ENCODE measurements around the gene SLC29A4. TPM values are rescaled to one million over a fixed set of nuclear protein-coding genes. Genes with fewer than 3 reads are reported as not detected.
"Not testable (repeated sequence)": the region's sequence is repeated elsewhere in the genome, so short reads cannot be mapped to it uniquely, and the experiment has no call there.

The SLC29A4 gene
- total RNA-seq, 2 donors from 2014 or later = 5.3 TPM; not detected in 1

- H3K9me3 Mint-ChIP-seq; H3K27ac Mint-ChIP-seq; DNase-seq (ENCODE audit: low spot score in 2 of 2); ATAC-seq: not testable (repeated sequence)
- H3K36me3 Mint-ChIP-seq = peaks cover 10 to 11% of the 10 kb centered on the region in 2 donors
Measured at GRCh38 chr7:5307221-5308142, 24.7 kb downstream of the SLC29A4 start.

GRCh38 chr7:5309146-5309545 is 26.4 kb downstream of the SLC29A4 start:
- no peaks in the 10 kb centered on the region for H3K9me3 Mint-ChIP-seq
- H3K36me3 Mint-ChIP-seq = peaks cover 10 to 11% of the 10 kb centered on the region in 2 donors
- no peak overlapping the region for H3K27ac Mint-ChIP-seq
- ATAC-seq (no peak), DNase-seq (ENCODE audit: low spot score in 2 of 2) (no peak)

- DNase-seq (ENCODE audit: low spot score in 2 of 2) (no peak), ATAC-seq (no peak)
- Mint-ChIP-seq H3K36me3 (peaks cover 10 to 16% of the 10 kb centered on the region in 2 donors), H3K27ac (no peak overlapping the region), H3K9me3 (no peaks in the 10 kb centered on the region)
Measured at GRCh38 chr7:5310822-5311405, 28.2 kb downstream of the SLC29A4 start.

DNA sequence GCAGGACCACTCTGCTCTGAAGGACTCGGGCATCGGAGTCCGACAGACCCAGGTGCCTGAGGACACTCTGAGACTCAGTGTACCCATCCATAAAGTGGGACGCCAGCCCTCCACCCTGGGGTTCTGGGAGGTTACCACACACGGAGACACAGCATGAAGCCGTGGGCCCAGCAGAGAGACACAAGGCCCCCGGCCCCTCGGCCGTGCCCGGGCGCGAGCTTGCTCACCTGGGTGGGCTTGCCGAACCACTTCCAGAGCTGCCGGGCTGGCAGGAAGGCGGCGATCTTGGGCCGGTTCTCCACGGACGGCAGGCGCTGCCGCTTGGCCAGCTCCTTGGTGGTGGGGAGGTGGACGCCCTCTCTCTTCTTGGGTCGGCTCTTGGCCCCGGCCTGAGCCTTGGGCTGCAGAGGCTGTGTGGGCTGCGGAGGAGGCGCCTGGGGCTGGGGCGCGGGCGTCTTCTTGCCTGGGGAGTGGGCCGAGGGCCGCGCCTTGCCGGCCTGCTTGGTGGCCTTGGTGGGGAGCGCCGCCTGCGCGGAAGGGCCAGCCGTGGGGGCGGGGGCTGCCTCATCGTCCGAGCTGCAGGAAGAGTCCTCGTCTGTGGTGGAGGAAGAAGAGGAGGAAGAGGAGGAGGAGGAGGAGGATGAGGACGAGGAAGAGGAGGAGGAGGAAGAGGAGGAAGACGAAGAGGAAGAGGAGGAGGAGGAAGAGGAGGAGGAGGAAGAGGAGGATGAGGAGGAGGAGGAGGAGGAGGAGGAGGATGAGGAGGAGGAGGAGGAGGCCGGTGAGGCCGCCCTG is 29.7 kb downstream of the SLC29A4 start:
- H3K36me3 Mint-ChIP-seq = peaks cover 10 to 24% of the 10 kb centered on the region in 2 donors
- not testable (repeated sequence) for DNase-seq (ENCODE audit: low spot score in 2 of 2); H3K27ac Mint-ChIP-seq; ATAC-seq; H3K9me3 Mint-ChIP-seq

- not testable (repeated sequence) for ATAC-seq; H3K27ac Mint-ChIP-seq; DNase-seq (ENCODE audit: low spot score in 2 of 2); H3K9me3 Mint-ChIP-seq
- H3K36me3 Mint-ChIP-seq = peaks cover 12 to 28% of the 10 kb centered on the region in 2 donors
Measured at GRCh38 chr7:5313076-5313885, 30.5 kb downstream of the SLC29A4 start.

DNA sequence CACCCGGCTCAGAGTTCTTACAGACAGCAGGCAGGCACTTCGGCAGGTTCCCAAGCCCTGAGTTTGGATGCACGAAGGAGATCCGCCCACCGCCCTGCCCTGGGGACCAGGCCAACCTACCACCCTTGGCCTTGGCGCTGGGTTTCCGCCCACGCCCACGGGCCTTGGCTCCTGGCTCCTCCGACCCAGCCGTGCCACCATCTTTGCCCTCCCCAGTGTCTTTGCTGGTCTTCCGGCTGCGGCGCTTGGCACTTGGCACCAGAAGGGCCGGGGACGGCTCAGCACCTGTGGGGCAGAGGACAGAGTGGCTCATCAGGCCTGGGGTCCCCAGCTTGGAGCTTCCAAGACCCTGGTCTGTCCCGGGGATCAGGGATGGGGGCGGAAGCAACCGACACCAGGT is 32.1 kb downstream of the SLC29A4 start:
- no peak overlapping the region for H3K27ac Mint-ChIP-seq
- H3K9me3 Mint-ChIP-seq = peaks cover 10 to 14% of the 10 kb centered on the region in 2 donors
- DNase-seq (ENCODE audit: low spot score in 2 of 2) = no peak
- ATAC-seq = no peak
- H3K36me3 Mint-ChIP-seq = peaks cover 25 to 44% of the 10 kb centered on the region in 2 donors

- DNase-seq (ENCODE audit: low spot score in 2 of 2) = no peak
- Mint-ChIP-seq H3K36me3 (peaks cover 29 to 51% of the 10 kb centered on the region in 2 donors), H3K9me3 (peaks cover 10 to 16% of the 10 kb centered on the region in 2 donors), H3K27ac (no peak overlapping the region)
- no peak for ATAC-seq
Measured at GRCh38 chr7:5315761-5316160, 33.0 kb downstream of the SLC29A4 start.

DNA sequence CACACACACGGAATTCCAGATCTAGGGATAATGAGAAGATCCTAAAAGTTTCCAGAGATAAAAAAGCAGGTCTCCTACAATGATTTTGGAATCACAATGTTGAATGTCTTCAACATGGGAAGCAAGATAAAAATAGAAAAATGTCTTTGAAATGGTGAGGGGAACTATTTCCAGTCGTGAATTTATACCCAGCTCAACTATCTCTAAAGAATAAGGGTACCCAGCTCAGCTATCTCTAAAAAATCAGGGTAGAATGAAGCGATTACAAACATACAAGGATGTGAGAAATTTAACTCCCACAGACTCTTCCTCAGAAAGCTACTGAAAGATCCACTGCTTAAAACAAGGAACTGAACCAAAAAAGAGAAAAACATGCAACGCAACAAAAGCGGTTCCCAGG is 35.9 kb downstream of the SLC29A4 start:
- not testable (repeated sequence) for ATAC-seq; H3K27ac Mint-ChIP-seq; DNase-seq (ENCODE audit: low spot score in 2 of 2)
- H3K36me3 Mint-ChIP-seq = peaks cover 38 to 46% of the 10 kb centered on the region in 2 donors
- peaks cover 10 to 16% of the 10 kb centered on the region in 2 donors for H3K9me3 Mint-ChIP-seq

GRCh38 chr7:5320391-5320790 is 37.6 kb downstream of the SLC29A4 start:
- Mint-ChIP-seq H3K36me3 (peaks cover 38 to 46% of the 10 kb centered on the region in 2 donors), H3K27ac (no peak overlapping the region), H3K9me3 (peaks cover 10 to 16% of the 10 kb centered on the region in 2 donors)
- ATAC-seq = no peak
- DNase-seq (ENCODE audit: low spot score in 2 of 2) = no peak

DNA sequence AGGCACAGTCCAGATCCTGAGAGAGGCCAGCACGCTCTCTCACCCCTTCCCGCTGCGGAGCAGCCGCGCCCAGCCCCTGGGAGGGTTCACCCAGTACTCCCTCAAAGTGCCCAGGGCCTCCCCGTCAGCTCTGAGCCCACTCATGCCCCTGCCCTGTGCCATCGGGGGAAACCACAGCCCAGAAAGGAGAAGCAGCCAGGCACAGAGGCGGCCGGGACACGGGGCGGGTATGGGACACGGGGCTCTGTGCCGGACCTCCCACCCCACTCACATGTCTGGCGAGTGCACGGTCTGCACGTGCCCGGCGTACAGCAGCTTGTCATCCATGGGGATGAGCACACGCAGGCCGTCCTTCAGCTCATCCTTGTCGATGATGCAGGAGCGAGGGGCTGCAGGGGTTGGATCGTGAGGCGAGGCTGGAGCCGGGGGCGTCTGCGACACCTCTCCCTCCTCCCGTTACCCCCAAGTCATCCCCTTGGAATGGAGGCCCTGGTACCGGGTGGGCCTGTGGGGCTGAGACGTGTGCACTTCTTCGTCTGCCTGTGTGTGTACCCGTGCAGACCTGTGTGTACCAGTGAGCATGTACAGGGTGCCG is 38.2 kb downstream of the SLC29A4 start:
- ATAC-seq = no peak
- no peak for DNase-seq (ENCODE audit: low spot score in 2 of 2)
- no peak overlapping the region for H3K27ac Mint-ChIP-seq
- H3K9me3 Mint-ChIP-seq = peaks cover 10 to 16% of the 10 kb centered on the region in 2 donors
- peaks cover 38 to 41% of the 10 kb centered on the region in 2 donors for H3K36me3 Mint-ChIP-seq

DNA sequence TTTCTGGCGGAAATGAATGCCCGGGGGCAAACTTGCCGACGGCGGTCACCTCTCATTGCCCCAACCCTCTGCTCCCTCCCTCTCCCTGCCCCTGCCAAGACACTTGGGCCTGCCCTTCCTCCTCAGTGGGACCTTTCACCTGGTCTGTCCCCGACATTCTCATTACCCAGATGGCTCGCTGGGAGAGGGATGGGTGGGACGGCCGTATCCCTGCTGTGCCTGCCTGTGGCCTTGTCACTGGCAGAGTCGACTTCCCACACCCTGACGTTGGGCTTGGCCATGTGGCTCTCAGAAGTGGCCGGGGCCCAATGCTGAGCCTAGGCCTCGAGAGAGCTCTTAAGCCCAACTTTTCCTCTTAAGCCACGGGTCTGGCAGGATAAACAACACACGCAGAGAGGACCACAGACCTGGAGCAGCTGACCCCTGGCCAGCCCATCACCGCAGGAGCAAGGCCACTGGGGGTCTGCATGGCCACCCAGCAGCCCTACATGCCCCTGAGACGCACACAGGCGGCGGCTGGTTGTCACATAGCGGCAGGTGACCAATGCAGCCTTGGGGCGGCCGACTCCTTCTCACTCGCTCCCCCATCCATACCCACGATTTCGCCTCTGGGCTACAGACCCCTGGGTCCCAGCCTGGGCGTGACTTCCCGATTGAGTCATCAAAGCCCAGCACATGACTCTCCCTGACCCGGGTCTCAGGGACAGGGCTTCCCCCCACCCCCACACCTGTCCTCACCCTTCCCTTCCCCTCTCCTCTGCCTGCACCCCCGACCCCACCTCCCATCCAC is 40.1 kb downstream of the SLC29A4 start:
- no peak for DNase-seq (ENCODE audit: low spot score in 2 of 2)
- H3K36me3 Mint-ChIP-seq = peaks cover 33 to 38% of the 10 kb centered on the region in 2 donors
- H3K27ac Mint-ChIP-seq = no peak overlapping the region
- H3K9me3 Mint-ChIP-seq = peaks cover 10 to 16% of the 10 kb centered on the region in 2 donors
- ATAC-seq = no peak

DNA sequence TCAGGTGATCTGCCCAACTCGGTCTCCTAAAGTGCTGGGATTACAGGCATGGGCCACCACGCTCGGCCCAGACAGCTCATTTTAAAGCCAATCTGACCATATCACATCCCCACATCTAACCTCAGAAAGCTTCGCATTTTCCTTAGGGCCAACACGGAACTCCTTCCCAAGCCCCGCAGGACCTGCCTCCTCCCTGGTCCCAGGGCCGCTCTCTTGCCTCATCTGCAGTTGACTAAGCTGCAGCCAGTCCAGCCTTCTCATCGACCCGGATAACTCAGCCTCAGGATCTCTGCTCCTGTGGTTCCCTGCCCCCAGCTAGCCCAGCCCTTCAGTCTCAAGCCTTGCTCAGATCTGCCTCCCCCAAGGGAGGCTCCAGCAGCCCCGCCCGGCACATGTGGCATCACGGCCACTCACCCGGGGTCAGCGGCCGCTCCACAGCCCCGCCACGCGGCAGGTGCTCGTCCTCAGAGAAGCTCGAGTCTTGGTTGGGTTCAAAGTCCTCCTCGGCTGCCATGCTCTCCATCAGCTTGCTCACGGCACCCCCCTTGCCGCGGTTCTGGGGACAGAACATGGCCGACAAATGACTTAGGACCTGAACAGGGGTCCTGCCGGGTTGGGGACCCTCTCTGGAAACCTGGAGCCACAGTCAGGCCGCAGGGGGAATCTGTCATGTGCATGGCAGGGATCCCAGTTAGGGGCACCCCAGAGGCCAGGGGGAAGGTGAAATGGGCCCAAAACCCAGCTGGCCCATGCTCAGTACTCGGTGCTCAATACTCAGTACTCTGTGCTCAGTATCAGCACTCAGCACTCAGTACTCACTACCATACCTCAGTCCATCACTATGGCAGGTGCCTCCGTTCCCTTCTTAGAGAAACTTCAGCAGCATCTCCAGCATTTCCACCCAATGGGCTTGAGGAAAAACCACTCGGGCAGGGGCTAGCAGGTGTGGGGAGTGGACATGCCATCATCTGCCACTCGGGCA is 41.3 kb downstream of the SLC29A4 start:
- not testable (repeated sequence) for DNase-seq (ENCODE audit: low spot score in 2 of 2); H3K9me3 Mint-ChIP-seq; ATAC-seq; H3K27ac Mint-ChIP-seq
- peaks cover 20 to 25% of the 10 kb centered on the region in 2 donors for H3K36me3 Mint-ChIP-seq

DNA sequence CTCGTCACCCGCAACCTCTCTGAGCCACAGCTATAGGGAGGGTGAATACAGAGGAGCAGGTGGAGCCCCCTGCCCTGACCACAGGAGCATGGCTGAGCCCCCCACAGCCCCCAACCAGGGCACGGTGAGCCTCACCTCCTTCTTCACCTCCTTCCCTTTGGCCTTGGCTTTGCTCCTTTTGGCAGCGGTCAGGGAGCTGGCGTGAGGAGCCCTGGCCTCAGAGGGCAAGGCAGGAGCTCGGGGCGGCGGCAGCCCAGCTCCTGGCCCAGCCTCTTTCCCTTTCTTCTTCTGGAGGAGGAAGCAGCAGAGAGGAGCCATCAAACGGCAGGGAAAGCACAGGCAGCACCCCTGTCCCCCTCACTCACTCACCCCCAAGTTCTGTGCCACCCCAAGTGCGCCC is 42.2 kb downstream of the SLC29A4 start:
- Mint-ChIP-seq H3K9me3 (peaks cover 0 to 1% of the 10 kb centered on the region in 2 donors), H3K27ac (no peak overlapping the region), H3K36me3 (peaks cover 12 to 17% of the 10 kb centered on the region in 2 donors)
- DNase-seq (ENCODE audit: low spot score in 2 of 2) = no peak
- no peak for ATAC-seq

DNA sequence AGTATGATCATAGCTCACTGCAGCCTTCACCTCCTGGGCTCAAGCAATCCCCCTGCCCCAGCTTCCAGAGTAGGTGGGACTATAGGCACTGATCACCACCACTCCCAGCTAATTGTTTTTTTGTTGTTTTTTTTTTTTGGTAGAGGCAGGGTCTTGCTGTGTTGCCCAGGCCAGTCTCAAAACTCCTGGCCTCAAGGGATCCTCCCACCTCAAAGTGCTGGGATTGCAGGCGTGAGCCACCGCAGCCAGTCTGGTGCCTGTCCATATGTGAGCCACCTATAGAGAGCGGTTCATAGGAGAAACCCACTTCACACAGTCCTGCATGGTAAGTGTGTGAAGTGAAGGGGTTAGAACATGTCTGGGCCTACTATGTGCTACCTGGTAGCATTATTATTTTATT is 47.5 kb downstream of the SLC29A4 start:
- ATAC-seq = no peak
- Mint-ChIP-seq H3K9me3 (peaks cover 0 to 3% of the 10 kb centered on the region in 2 donors), H3K36me3 (peaks cover 6 to 14% of the 10 kb centered on the region in 2 donors), H3K27ac (no peak overlapping the region)
- DNase-seq (ENCODE audit: low spot score in 2 of 2) = no peak
